Activated naive CD4-positive, alpha-beta T cell treated with anti-CD3 and anti-CD28 coated beads, Interleukin-2, amount 50 U/mL, for 72 hours (primary cell): ENCODE results near the gene SRP9. TPM values are rescaled to one million over a fixed set of nuclear protein-coding genes. Genes with fewer than 3 reads are reported as not detected.

Experiments used
- ATAC-seq, 2 donors: fragments of 150-1000 bp; cut with Tn5 transposase; 2 replicates each; pipeline ENCODE4 v1.10.0; 2021; ENCODE audit warnings: mild to moderate bottlenecking in 2 of 2, moderate library complexity in 2 of 2
- DNase-seq, 2 donors: peaks; one replicate each; pipeline ENCODE4 v3.0.0; 2021 to 2022; ENCODE audit warnings: low spot score in 2 of 2
- H3K27ac Mint-ChIP-seq, 2 donors: one replicate each; pipeline ENCODE4 v1.8.0; 2022; ENCODE audit warnings: mild to moderate bottlenecking in 2 of 2, mixed read lengths in 2 of 2
- H3K36me3 Mint-ChIP-seq, 2 donors: one replicate each; pipeline ENCODE4 v1.8.0; 2022; ENCODE audit warnings: mixed read lengths in 2 of 2
- H3K9me3 Mint-ChIP-seq, 2 donors: one replicate each; pipeline ENCODE4 v1.8.0; 2022; ENCODE audit warnings: mixed read lengths in 2 of 2
- total RNA-seq, 2 donors: library from RNA; stranded (reverse); gene quantifications; one replicate each; pipeline ENCODE4 v1.2.3, GENCODE V29; 2022

SRP9 gene
- 100 to 1,000 TPM; 245 to 281 TPM for total RNA-seq

GRCh38 chr1:225777583-225778336 is at the start of gene SRP9:
Gene SRP9, plus strand, starts transcription at chr1:225777826. Its CDS starts 115 bp downstream, at chr1:225777941.
- no peaks in the 10 kb centered on the region for H3K9me3 Mint-ChIP-seq
- peaks cover 5 to 20% of the 10 kb centered on the region in 2 donors for H3K36me3 Mint-ChIP-seq
- peak; percentile 98 to 99 for DNase-seq
- peak; percentile 99 for ATAC-seq
- no peak within 1 kb of the TSS for H3K27ac Mint-ChIP-seq

- Mint-ChIP-seq H3K36me3 (no peaks in the 10 kb centered on the region), H3K27ac (no peak overlapping the region), H3K9me3 (no peaks in the 10 kb centered on the region)
- ATAC-seq: no peak
- no peak for DNase-seq
These were observed 46.1 kb upstream of the SRP9 start for GRCh38 chr1:225731491-225731890.

GRCh38 chr1:225733254-225733653 is 44.4 kb upstream of the SRP9 start:
- Mint-ChIP-seq H3K36me3 (no peaks in the 10 kb centered on the region), H3K27ac (no peak overlapping the region), H3K9me3 (no peaks in the 10 kb centered on the region)
- DNase-seq (no peak), ATAC-seq (no peak)

GRCh38 chr1:225735252-225736149 is 42.1 kb upstream of the SRP9 start:
- no peak for ATAC-seq
- no peak overlapping the region for H3K27ac Mint-ChIP-seq
- no peaks in the 10 kb centered on the region for H3K9me3 Mint-ChIP-seq
- no peaks in the 10 kb centered on the region for H3K36me3 Mint-ChIP-seq
- no peak for DNase-seq

GRCh38 chr1:225736437-225737098 is 41.1 kb upstream of the SRP9 start:
- no peak overlapping the region for H3K27ac Mint-ChIP-seq
- H3K9me3 Mint-ChIP-seq: no peaks in the 10 kb centered on the region
- DNase-seq: no peak
- no peak for ATAC-seq
- H3K36me3 Mint-ChIP-seq: no peaks in the 10 kb centered on the region

- Mint-ChIP-seq H3K9me3 (no peaks in the 10 kb centered on the region), H3K36me3 (no peaks in the 10 kb centered on the region), H3K27ac (no peak overlapping the region)
- ATAC-seq (no peak), DNase-seq (no peak)
These were observed 40.5 kb upstream of the SRP9 start for GRCh38 chr1:225737161-225737560.

GRCh38 chr1:225737866-225738265 is 39.8 kb upstream of the SRP9 start:
- DNase-seq (no peak), ATAC-seq (no peak)
- Mint-ChIP-seq H3K9me3 (no peaks in the 10 kb centered on the region), H3K27ac (no peak overlapping the region), H3K36me3 (no peaks in the 10 kb centered on the region)

- no peaks in the 10 kb centered on the region for H3K9me3 Mint-ChIP-seq
- DNase-seq (no peak), ATAC-seq (no peak)
- no peaks in the 10 kb centered on the region for H3K36me3 Mint-ChIP-seq
- H3K27ac Mint-ChIP-seq: no peak overlapping the region
These were observed 38.9 kb upstream of the SRP9 start for GRCh38 chr1:225738763-225739162.

- Mint-ChIP-seq H3K9me3 (no peaks in the 10 kb centered on the region), H3K27ac (no peak overlapping the region), H3K36me3 (no peaks in the 10 kb centered on the region)
- DNase-seq: no peak
- ATAC-seq: peak in 1 of 2 donors; percentile 30
These were observed 38.0 kb upstream of the SRP9 start for GRCh38 chr1:225739542-225740107.

GRCh38 chr1:225744745-225745144 is 32.9 kb upstream of the SRP9 start:
- Mint-ChIP-seq H3K9me3 (no peaks in the 10 kb centered on the region), H3K27ac (no peak overlapping the region), H3K36me3 (no peaks in the 10 kb centered on the region)
- no peak for ATAC-seq
- no peak for DNase-seq

GRCh38 chr1:225745273-225745672 is 32.4 kb upstream of the SRP9 start:
- H3K27ac Mint-ChIP-seq: no peak overlapping the region
- ATAC-seq (no peak), DNase-seq (no peak)
- H3K9me3 Mint-ChIP-seq: no peaks in the 10 kb centered on the region
- no peaks in the 10 kb centered on the region for H3K36me3 Mint-ChIP-seq

GRCh38 chr1:225746361-225747179 is 31.1 kb upstream of the SRP9 start:
- no peaks in the 10 kb centered on the region for H3K9me3 Mint-ChIP-seq
- no peak overlapping the region for H3K27ac Mint-ChIP-seq
- no peak for ATAC-seq
- no peak for DNase-seq
- H3K36me3 Mint-ChIP-seq: no peaks in the 10 kb centered on the region

- no peak for DNase-seq
- no peaks in the 10 kb centered on the region for H3K36me3 Mint-ChIP-seq
- no peak for ATAC-seq
- H3K27ac Mint-ChIP-seq: no peak overlapping the region
- no peaks in the 10 kb centered on the region for H3K9me3 Mint-ChIP-seq
These were observed 30.1 kb upstream of the SRP9 start for GRCh38 chr1:225747566-225747965.

GRCh38 chr1:225748529-225748928 is 29.1 kb upstream of the SRP9 start:
- no peak for ATAC-seq
- no peak overlapping the region for H3K27ac Mint-ChIP-seq
- H3K9me3 Mint-ChIP-seq: no peaks in the 10 kb centered on the region
- H3K36me3 Mint-ChIP-seq: no peaks in the 10 kb centered on the region
- no peak for DNase-seq

GRCh38 chr1:225749706-225750105 is 27.9 kb upstream of the SRP9 start:
- no peak for DNase-seq

GRCh38 chr1:225750420-225750819 is 27.2 kb upstream of the SRP9 start:
- no peak for ATAC-seq
- H3K36me3 Mint-ChIP-seq: no peaks in the 10 kb centered on the region
- H3K9me3 Mint-ChIP-seq: no peaks in the 10 kb centered on the region
- H3K27ac Mint-ChIP-seq: peak overlapping the region in 1 of 2 donors; percentile 46
- DNase-seq: no peak

More at GRCh38 chr1:225749706-225750105, 27.9 kb upstream of the SRP9 start:
- no peaks in the 10 kb centered on the region for H3K36me3 Mint-ChIP-seq
- H3K9me3 Mint-ChIP-seq: no peaks in the 10 kb centered on the region
- H3K27ac Mint-ChIP-seq: peak overlapping the region in 1 of 2 donors; percentile 46
- no peak for ATAC-seq
